GM23338 (cell line): Measurements from ENCODE around the gene QKI.

Source experiments
- EZH2 ChIP-seq: fragments of 200-600 bp; sonication (generic); IDR thresholded peaks from one replicate; pipeline ENCODE4 v1.8.0; 2017; ENCODE audit warnings: antibody characterized with exemption, mild to moderate bottlenecking, low read depth; ENCODE audit not compliant: unreplicated experiment
- EZH2phosphoT487 ChIP-seq: fragments of 200-600 bp; sonication (generic); IDR thresholded peaks from one replicate; pipeline ENCODE4 v1.8.1; 2018; ENCODE audit warnings: antibody characterized with exemption; ENCODE audit not compliant: unreplicated experiment
- NANOG ChIP-seq: IDR thresholded peaks from 2 replicates; pipeline ENCODE4 v1.6.1; 2016; ENCODE audit warnings: antibody characterized with exemption, borderline replicate concordance
- POLR2AphosphoS5 ChIP-seq: IDR thresholded peaks from 2 replicates; pipeline ENCODE4 v1.6.1; 2016; ENCODE audit warnings: antibody characterized with exemption, low read depth
- ZNF114 ChIP-seq: fragments of 250-450 bp; sonication (Bioruptor Pico); IDR thresholded peaks from 2 replicates; pipeline ENCODE4 v1.5.0; 2020; ENCODE audit warnings: mild to moderate bottlenecking, moderate library complexity
- TF ChIP-seq, protein P1 (sequence below), 2 experiments: fragments of 200-600 bp in 1 of 2; sonication (generic) in 1 of 2; conservative IDR thresholded peaks; 2 replicates each; pipeline versions ENCODE4 v1.5.1 to v1.6.1; 2016 to 2017; ENCODE audit warnings: antibody characterized with exemption in 2 of 2, low read depth in 2 of 2, mild to moderate bottlenecking in 2 of 2, moderate library complexity in 1 of 2
- TF ChIP-seq, protein P2 (sequence below): IDR thresholded peaks from one replicate; pipeline ENCODE4 v1.6.1; 2018; ENCODE audit warnings: antibody characterized with exemption; ENCODE audit not compliant: unreplicated experiment

GRCh38 chr6:163607792-163608191 is 193.3 kb downstream of the QKI start:
- TF ChIP-seq, protein P1, sequence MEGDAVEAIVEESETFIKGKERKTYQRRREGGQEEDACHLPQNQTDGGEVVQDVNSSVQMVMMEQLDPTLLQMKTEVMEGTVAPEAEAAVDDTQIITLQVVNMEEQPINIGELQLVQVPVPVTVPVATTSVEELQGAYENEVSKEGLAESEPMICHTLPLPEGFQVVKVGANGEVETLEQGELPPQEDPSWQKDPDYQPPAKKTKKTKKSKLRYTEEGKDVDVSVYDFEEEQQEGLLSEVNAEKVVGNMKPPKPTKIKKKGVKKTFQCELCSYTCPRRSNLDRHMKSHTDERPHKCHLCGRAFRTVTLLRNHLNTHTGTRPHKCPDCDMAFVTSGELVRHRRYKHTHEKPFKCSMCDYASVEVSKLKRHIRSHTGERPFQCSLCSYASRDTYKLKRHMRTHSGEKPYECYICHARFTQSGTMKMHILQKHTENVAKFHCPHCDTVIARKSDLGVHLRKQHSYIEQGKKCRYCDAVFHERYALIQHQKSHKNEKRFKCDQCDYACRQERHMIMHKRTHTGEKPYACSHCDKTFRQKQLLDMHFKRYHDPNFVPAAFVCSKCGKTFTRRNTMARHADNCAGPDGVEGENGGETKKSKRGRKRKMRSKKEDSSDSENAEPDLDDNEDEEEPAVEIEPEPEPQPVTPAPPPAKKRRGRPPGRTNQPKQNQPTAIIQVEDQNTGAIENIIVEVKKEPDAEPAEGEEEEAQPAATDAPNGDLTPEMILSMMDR (conservative IDR thresholded peaks at IDR 0.05; ENCODE audit: low read depth in 2 of 2), result no peak
- TF ChIP-seq POLR2AphosphoS5 (no peak), EZH2 (no peak), EZH2phosphoT487 (no peak), ZNF114 (CRISPR knock-in tag) (no peak), NANOG (no peak)
- TF ChIP-seq, protein P2, sequence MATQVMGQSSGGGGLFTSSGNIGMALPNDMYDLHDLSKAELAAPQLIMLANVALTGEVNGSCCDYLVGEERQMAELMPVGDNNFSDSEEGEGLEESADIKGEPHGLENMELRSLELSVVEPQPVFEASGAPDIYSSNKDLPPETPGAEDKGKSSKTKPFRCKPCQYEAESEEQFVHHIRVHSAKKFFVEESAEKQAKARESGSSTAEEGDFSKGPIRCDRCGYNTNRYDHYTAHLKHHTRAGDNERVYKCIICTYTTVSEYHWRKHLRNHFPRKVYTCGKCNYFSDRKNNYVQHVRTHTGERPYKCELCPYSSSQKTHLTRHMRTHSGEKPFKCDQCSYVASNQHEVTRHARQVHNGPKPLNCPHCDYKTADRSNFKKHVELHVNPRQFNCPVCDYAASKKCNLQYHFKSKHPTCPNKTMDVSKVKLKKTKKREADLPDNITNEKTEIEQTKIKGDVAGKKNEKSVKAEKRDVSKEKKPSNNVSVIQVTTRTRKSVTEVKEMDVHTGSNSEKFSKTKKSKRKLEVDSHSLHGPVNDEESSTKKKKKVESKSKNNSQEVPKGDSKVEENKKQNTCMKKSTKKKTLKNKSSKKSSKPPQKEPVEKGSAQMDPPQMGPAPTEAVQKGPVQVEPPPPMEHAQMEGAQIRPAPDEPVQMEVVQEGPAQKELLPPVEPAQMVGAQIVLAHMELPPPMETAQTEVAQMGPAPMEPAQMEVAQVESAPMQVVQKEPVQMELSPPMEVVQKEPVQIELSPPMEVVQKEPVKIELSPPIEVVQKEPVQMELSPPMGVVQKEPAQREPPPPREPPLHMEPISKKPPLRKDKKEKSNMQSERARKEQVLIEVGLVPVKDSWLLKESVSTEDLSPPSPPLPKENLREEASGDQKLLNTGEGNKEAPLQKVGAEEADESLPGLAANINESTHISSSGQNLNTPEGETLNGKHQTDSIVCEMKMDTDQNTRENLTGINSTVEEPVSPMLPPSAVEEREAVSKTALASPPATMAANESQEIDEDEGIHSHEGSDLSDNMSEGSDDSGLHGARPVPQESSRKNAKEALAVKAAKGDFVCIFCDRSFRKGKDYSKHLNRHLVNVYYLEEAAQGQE, result no peak
